ENCODE data around the gene HARS1. TPM values are rescaled to one million over a fixed set of nuclear protein-coding genes. Genes with fewer than 3 reads are reported as not detected.
A peak's percentile ranks its signal among the peaks of the same experiment; 100 is the strongest.
"Not testable (repeated sequence)": the region's sequence is repeated elsewhere in the genome, so short reads cannot be mapped to it uniquely, and the experiment has no call there.

Gene HARS1
- 86.2 TPM for polyA plus RNA-seq (2012; ENCODE audit: insufficient read depth, insufficient read length)

DNA sequence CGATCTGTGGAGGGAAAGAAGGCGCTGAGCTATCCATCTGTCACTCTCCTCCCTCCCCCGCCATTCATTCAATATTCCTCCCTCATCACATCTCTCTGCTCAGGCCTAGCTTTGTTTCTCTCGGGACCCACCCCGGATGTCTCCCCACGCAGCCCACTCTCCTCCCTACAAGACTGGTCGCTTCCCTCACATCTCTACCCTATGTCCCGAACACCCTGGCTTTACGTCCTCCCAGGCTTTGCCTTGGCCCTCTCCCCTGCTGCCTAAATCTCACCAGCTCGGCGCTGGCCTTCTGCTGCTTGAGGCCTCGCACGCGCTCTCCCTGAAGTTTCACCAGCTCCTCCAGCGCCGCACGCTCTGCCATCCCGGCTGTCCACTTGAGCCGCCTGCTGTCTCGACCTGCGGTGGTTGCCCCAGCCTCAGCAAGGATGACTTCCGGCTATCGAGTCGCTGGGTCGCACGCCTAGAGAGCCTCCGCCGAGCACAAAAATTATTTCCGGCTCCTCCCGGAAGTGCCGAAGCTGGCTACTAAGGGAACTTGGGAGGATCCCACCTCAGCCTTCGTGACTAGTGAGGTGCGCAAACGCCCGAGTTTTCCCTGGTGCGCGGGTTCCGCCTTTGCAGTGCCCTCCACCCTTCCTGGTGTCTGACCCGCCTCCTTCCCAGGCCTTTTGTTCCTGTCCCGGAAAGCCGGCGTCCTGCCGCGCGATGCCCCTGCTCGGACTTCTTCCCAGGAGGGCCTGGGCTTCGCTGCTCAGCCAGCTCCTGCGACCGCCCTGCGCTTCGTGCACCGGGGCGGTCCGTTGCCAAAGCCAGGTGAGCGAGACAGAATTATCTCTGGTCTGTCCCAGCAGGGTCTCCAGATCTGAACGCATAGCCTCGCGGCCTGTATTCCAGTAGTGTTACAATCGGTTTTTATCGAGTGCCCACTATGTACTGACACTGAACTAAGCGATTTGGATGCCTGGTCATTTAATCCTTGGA is at the start of gene HARS1, which contains the start of gene HARS2:
TSS of gene HARS1 (minus strand) at position 430 of the 984 bp plus-strand sequence. CDS start at position 364, 66 bp downstream.
TSS of gene HARS2 (plus strand) at position 515 of the 984 bp plus-strand sequence. CDS start at position 709, 194 bp downstream.
- peak within 1 kb of the TSS; percentile 94 for H3K4me3 ChIP-seq (ENCODE audit: low read length)
- peak; percentile 86 for DNase-seq (ENCODE audit: low read depth, low spot score)

DNA sequence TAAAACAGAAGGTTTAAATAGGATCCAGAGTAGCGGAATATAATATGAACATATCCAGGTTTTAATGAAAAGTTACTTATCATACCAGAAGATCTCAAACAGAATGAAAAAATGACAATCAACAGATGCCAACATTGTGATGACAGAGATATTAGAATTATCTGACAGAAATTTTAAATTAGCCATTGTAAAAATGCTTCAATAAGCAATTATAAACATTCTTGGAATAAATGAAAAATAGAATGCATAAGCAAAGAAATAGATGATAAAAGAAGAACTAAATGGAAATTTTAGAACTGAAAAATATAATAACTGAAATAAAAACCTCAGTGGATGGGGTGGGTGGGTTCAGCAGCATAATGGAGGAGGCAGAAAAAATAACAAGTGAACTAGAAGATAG is 46.3 kb upstream of the HARS1 start:
- DNase-seq (ENCODE audit: low read depth, low spot score) = no peak

DNA sequence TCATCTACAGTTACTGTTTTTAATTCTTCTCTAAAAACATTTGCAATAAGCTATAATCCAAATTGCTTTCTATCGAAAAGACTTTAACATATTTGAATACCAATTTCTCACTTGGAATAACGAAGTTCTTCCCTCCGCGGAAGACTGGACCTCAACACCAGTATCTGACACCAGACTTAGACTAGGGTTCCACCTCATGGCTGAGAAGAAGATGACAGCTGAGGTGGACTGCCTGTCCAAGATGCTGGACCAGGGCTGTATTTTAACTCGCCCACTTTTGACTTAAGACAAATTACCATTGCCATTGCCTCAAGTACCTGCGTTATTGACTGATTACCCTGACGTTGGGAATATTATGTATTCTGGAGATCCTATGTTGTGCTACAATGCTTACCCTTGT is 43.2 kb upstream of the HARS1 start:
- DNase-seq (ENCODE audit: low read depth, low spot score) = no peak
- H3K4me3 ChIP-seq (ENCODE audit: low read length) = no peak overlapping the region

More for the DNA sequence above, 46.3 kb upstream of the HARS1 start:
- no peak overlapping the region for H3K4me3 ChIP-seq (ENCODE audit: low read length)

GRCh38 chr5:140733098-140733497 is 41.9 kb upstream of the HARS1 start:
- no peak for DNase-seq (ENCODE audit: low read depth, low spot score)

DNA sequence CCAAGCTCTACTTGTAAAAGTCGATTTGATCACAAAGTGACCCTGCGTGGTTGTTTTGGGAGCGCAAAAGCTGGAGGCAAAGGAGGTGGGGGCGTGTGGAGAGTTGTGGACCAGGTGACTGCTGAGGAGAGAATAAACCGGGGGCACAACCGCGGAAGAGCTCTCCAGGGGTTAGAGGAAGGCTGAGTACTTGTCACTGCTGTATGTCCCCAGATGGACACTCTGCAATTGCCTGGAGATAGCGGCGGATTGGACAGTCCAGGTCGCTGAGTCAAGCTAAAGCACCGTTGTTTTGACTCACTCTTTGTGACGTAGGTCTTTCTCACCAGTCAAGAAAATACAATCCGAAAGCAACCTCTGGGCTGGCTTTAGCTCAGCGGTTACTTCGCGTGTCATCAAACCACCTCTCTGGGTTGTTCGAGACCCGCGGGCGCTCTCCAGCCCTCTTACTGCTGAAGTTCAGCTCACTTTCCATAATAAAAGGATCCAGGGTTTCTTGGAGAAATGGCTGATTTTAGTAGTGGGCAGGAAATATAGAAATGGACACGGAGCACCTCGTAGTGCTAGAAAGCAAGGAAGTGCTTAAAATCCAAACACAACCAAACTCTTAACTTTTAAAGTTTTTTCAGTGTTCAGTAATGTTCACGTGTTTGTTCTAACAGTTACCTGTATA is 34.8 kb upstream of the HARS1 start:
- no peak for DNase-seq (ENCODE audit: low read depth, low spot score)
- no peak overlapping the region for H3K4me3 ChIP-seq (ENCODE audit: low read length)

More at GRCh38 chr5:140733098-140733497, 41.9 kb upstream of the HARS1 start:
- H3K4me3 ChIP-seq (ENCODE audit: low read length) = no peak overlapping the region

DNA sequence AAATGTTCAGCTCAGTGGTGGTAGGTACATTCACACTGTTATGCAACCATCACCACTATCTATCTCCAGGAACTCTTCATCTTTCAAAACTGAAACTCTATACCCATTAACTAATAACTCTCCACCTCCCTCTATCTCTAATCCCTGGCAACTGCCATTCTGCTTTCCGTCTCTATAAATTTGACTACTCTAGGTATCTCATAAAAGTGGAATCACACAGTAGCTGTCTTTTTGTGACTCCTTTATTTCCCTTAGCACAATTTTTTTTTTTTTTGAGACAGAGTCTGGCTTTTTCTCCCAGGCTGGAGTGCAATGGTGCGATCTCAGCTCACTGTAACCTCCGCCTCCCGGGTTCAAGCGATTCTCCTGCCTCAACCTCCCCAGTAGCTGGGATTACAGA is 30.2 kb upstream of the HARS1 start:
- not testable (repeated sequence) for H3K4me3 ChIP-seq (ENCODE audit: low read length); DNase-seq (ENCODE audit: low read depth, low spot score)

- DNase-seq (ENCODE audit: low read depth, low spot score); H3K4me3 ChIP-seq (ENCODE audit: low read length): not testable (repeated sequence)
These were observed 29.6 kb upstream of the HARS1 start for GRCh38 chr5:140720738-140721137.

GRCh38 chr5:140718266-140718592 is 27.1 kb upstream of the HARS1 start:
- no peak for DNase-seq (ENCODE audit: low read depth, low spot score)
- H3K4me3 ChIP-seq (ENCODE audit: low read length) = no peak overlapping the region

- H3K4me3 ChIP-seq (ENCODE audit: low read length); DNase-seq (ENCODE audit: low read depth, low spot score): not testable (repeated sequence)
These were observed 25.1 kb upstream of the HARS1 start for GRCh38 chr5:140716238-140716637.

GRCh38 chr5:140713562-140714094 is 22.5 kb upstream of the HARS1 start:
- DNase-seq (ENCODE audit: low read depth, low spot score) = no peak
- H3K4me3 ChIP-seq (ENCODE audit: low read length) = no peak overlapping the region

DNA sequence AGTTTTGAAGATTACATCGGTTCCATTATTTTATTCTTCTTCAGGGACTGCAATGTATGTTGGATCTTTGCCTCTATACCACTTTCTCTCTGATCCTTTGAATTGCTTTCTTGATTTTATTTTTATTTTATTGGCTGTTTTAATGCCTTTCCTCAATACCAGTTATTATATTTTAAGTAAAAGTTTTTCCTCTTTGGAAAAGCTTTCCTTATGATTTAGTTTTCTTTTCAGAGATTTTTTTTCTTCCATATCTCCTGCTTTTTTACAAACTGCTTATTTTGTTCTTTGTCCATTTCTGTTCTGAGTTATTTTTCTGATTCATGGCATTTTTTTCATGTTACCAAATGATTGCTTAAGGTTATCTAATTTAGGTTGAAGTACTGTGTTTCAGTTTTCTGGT is 20.6 kb upstream of the HARS1 start:
- no peak overlapping the region for H3K4me3 ChIP-seq (ENCODE audit: low read length)
- no peak for DNase-seq (ENCODE audit: low read depth, low spot score)

- peak overlapping the region; percentile 52 for H3K4me3 ChIP-seq (ENCODE audit: low read length)
- peak; percentile 45 for DNase-seq (ENCODE audit: low read depth, low spot score)
These were observed 19.9 kb upstream of the HARS1 start for GRCh38 chr5:140710899-140711552.

DNA sequence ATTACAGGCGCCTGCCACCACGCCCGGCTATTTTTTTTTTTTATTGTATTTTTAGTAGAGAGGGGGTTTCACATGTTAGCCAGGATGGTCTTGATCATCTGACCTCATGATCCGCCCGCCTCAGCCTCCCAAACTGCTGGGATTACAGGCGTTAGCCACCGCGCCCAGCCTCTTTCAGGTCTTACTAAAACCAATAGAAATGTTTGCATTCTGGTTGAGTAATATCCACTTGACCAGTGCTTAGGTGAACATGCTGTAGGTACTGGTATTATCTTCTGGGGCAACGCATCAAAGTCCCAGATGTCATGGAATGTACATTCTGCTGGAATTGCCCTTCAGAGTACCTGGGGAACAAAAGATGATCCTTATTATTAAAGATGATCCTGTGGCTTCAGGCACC is 17.6 kb upstream of the HARS1 start:
- H3K4me3 ChIP-seq (ENCODE audit: low read length); DNase-seq (ENCODE audit: low read depth, low spot score): not testable (repeated sequence)

DNA sequence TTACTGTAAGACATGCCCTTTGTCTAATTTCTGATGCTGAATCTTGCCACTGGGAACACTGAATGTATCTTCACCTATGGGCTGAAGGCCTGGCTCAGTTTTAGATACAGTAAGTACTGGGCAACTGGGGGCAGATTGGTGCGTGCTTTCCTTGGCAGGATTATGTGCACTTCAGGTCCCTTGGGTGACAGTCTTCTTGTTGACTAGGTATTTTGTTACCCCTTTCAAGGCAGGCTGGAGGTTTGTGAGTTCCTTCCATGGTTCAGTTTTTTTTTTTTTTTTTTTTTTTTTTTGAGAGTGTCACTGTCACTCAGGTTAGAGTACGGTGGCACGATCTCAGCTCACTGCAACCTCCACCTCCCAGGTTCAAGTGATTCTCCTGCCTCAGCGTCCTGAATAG is 16.6 kb upstream of the HARS1 start:
- no peak overlapping the region for H3K4me3 ChIP-seq (ENCODE audit: low read length)
- DNase-seq (ENCODE audit: low read depth, low spot score) = no peak

DNA sequence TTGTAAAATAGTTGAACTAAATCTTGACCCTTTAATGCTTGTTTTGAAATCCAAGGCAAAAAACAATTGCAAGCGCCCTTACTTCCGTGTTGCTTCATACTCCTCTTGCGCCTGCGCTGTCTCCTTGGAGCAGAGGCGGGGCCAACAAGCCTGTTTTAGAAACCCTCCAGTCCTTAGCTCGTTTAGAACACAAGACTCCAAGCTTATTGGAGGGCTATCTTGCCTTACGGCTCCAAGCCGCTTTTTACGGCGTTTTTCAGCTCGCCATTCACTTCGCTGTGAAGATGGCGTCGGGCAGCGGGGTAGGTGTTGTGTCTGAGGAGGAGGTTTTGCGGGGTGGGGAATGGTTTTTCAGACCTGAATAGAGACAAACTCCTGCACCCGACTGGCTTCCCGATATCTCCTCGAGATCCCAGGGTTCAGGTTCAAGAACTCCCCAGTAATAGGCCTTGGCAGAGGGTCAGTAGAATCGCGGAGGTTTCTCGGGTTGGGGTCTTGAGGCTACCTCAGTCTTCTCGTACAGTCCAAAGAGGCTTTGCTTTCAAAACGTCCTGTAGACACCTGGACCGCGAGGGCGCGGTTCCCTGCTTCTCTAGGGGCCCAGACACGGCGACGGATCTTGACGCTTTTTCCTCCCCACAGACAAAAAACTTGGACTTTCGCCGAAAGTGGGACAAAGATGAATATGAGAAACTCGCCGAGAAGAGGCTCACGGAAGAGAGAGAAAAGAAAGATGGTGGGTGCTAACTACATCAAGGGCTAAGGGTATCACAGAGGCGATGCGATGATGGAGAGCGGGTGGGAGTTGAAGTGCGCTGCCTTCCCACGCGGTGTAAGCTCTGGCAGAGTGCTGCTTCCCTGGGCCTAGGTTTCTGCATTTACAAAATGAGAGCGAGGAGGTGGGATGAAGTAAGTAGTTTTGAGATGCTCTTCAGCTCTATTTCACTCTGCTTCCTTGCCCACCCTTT is 9.3 kb upstream of the HARS1 start, which contains the start of gene ZMAT2:
TSS of gene ZMAT2 (plus strand) at position 271 of the 968 bp plus-strand sequence. CDS start at position 285, 14 bp downstream.
- DNase-seq (ENCODE audit: low read depth, low spot score) = peak; percentile 98
- peak within 1 kb of the TSS; percentile 95 for H3K4me3 ChIP-seq (ENCODE audit: low read length)

DNA sequence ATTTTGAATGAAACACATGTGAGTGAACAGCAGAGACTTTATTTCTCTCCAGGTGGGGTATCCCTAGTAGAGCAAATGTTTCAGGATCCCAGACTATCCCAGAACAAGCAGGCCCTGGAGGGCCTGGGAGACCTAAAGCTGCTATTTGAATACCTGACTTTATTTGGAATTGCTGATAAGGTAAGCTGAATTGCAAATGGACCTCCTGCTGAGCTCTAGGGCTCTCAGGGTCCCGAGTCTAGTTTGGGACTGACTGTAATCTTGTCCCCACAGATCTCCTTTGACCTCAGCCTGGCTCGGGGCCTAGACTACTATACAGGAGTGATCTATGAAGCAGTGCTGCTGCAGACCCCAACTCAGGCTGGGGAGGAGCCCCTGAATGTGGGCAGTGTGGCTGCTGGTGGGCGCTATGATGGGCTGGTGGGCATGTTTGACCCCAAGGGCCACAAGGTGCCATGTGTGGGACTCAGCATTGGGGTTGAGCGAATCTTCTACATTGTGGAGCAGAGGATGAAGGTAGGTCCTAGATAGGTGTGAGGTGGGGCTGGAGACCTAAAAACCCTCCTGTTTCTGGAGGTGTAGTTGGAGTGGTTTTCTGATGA is 5.8 kb upstream of the HARS1 start:
- H3K4me3 ChIP-seq (ENCODE audit: low read length) = no peak overlapping the region
- no peak for DNase-seq (ENCODE audit: low read depth, low spot score)

DNA sequence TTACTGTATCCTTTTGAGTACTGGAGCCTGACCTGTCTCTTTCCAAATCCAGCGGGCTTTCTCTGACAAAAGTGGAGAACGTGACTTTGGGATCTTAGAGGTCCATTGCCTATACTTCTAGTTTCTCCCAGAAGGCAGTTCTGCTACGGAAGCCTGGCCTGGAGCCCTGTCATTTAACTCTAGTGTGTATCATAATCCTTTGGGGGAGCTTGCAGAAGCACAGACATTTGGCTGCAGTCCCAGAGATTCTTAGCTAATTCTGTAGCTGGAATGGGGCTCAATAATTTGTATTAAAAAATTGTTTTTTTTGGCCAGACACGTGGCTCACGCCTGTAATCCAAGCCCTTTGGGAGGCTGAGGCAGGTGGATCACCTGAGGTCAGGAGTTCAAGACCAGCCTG is 3.1 kb upstream of the HARS1 start:
- no peak for DNase-seq (ENCODE audit: low read depth, low spot score)
- no peak overlapping the region for H3K4me3 ChIP-seq (ENCODE audit: low read length)

Measured in Jurkat, Clone E6-1 (cell line).